ENCODE measurements around the gene PTCD2. TPM values are rescaled to one million over a fixed set of nuclear protein-coding genes. Genes with fewer than 3 reads are reported as not detected.
A peak's percentile ranks its signal among the peaks of the same experiment; 100 is the strongest.
"Not testable (repeated sequence)": the region's sequence is repeated elsewhere in the genome, so short reads cannot be mapped to it uniquely, and the experiment has no call there.

PTCD2 gene
- total RNA-seq, 6 experiments from 2014 or later, result 4.3 to 8.5 (median 6.7) TPM

DNA sequence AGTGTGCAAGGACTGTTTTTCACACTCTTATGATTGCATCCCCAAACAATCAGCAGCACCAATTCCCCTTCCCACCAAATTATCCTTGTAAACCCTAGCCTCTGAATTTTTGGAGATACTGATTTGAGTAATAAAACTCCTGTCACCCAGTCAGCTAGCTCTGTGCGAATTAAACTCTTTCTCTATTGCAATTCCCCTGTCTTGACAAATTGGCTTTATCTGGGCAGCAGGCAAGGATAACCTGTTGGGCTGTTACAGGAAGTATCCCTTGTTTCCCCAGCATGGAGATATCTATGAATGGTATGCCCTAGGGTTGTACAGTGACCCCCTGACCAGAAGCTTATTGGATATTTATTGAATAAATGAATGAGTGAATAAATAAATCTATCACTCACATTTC is 80.8 kb downstream of the PTCD2 start:
- H3K27me3 ChIP-seq, result no peaks in the 10 kb centered on the region
- 56% methylated on average over 1 of the region's 1 CpG for WGBS (ENCODE audit: insufficient coverage, low coverage, low lambda C conversion rate, missing lambda C conversion rate)
- no peaks in the 10 kb centered on the region for H3K4me1 ChIP-seq
- no peak for ATAC-seq
- H3K27ac ChIP-seq, result no peak overlapping the region
- DNase-seq, result no peak
- intact Hi-C loops (cut with DNase I), result no loop called here
- TF ChIP-seq, protein P1, sequence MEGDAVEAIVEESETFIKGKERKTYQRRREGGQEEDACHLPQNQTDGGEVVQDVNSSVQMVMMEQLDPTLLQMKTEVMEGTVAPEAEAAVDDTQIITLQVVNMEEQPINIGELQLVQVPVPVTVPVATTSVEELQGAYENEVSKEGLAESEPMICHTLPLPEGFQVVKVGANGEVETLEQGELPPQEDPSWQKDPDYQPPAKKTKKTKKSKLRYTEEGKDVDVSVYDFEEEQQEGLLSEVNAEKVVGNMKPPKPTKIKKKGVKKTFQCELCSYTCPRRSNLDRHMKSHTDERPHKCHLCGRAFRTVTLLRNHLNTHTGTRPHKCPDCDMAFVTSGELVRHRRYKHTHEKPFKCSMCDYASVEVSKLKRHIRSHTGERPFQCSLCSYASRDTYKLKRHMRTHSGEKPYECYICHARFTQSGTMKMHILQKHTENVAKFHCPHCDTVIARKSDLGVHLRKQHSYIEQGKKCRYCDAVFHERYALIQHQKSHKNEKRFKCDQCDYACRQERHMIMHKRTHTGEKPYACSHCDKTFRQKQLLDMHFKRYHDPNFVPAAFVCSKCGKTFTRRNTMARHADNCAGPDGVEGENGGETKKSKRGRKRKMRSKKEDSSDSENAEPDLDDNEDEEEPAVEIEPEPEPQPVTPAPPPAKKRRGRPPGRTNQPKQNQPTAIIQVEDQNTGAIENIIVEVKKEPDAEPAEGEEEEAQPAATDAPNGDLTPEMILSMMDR (IDR thresholded peaks at IDR 0.05), result no peak
- TF ChIP-seq POLR2A (IDR thresholded peaks at IDR 0.05), result no peak
- H3K36me3 ChIP-seq, result no peaks in the 10 kb centered on the region
- H3K9me3 ChIP-seq, result peaks cover 0 to 2% (median 0%) of the 10 kb centered on the region in 4 donors
- H3K4me3 ChIP-seq, result no peak overlapping the region

GRCh38 chr5:72402381-72402890 is 82.3 kb downstream of the PTCD2 start:
- no peak for DNase-seq

DNA sequence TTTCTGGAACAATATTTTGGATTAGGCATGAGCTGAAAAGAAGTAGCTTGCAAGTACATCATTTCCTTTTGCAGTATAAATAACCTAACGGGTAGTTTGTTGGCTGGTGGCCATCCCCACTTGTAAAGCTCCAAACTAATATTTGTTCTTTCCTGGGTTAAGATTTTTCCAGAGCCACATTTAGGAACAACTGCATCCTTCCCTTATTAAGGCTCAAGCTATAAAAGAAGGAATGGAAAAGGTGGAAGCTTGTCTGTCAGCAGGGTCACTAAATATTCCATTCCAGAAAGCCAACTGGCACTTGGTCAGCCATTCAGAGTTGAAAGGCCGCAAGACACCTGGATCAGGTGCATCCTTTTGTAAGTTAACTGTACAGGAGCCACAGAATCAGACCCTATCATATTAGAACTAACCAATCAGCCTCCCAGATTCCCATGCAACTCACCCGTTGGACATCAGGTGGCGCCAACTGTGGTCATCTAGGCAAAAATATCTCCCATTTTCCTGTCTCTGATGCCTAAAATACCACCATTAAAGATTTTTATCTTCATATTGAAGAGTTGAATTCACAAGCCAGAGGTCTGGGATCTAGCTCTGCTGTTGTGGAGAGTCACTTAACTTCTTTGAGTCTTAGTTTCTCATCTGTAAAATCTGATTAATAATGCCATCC is 82.9 kb downstream of the PTCD2 start:
- 42% methylated on average over 4 of the region's 4 CpGs for WGBS (ENCODE audit: insufficient coverage, low coverage, low lambda C conversion rate, missing lambda C conversion rate)
- intact Hi-C loops (cut with DNase I), result no loop called here

More at GRCh38 chr5:72402381-72402890, 82.3 kb downstream of the PTCD2 start:
- no peak overlapping the region for H3K27ac ChIP-seq
- H3K27me3 ChIP-seq, result no peaks in the 10 kb centered on the region
- H3K36me3 ChIP-seq, result no peaks in the 10 kb centered on the region
- peaks cover 0 to 2% (median 0%) of the 10 kb centered on the region in 4 donors for H3K9me3 ChIP-seq
- H3K4me1 ChIP-seq, result no peaks in the 10 kb centered on the region
- no peak for ATAC-seq
- intact Hi-C loops (cut with DNase I), result no loop called here
- H3K4me3 ChIP-seq, result no peak overlapping the region
- WGBS (ENCODE audit: insufficient coverage, low coverage, low lambda C conversion rate, missing lambda C conversion rate), result 57% methylated on average over 2 of the region's 2 CpGs
- TF ChIP-seq, protein P1 (IDR thresholded peaks at IDR 0.05), result no peak
- TF ChIP-seq POLR2A (IDR thresholded peaks at IDR 0.05), result no peak

DNA sequence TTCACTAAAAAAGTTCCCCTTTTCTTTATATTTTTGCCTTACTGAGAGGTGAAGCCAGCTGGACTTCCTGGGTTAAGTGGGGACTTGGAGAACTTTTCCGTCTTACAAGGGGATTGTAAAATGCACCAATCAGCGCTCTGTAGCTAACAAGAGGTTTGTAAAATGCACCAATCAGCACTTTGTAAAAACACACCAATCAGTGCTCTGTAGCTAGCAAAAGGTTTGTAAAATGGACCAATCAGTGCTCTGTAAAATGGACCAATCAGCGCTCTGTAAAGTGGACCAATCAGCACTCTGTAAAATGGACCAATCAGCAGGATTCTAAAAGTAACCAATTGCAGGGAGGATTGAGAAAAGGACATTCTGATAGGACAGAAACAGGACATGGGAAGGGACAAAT is 84.6 kb downstream of the PTCD2 start:
- intact Hi-C loops (cut with DNase I); H3K27me3 ChIP-seq; H3K9me3 ChIP-seq; H3K4me3 ChIP-seq; H3K36me3 ChIP-seq; ATAC-seq; H3K27ac ChIP-seq; DNase-seq; H3K4me1 ChIP-seq: not testable (repeated sequence)
- 90% methylated on average over 3 of the region's 3 CpGs for WGBS (ENCODE audit: insufficient coverage, low coverage, low lambda C conversion rate, missing lambda C conversion rate)

More for the DNA sequence above, 82.9 kb downstream of the PTCD2 start:
- no peaks in the 10 kb centered on the region for H3K9me3 ChIP-seq
- H3K4me1 ChIP-seq, result no peaks in the 10 kb centered on the region
- H3K27me3 ChIP-seq, result no peaks in the 10 kb centered on the region
- no peaks in the 10 kb centered on the region for H3K36me3 ChIP-seq
- no peak overlapping the region for H3K27ac ChIP-seq
- no peak overlapping the region for H3K4me3 ChIP-seq
- ATAC-seq (no peak), DNase-seq (no peak)
- TF ChIP-seq, protein P1 (IDR thresholded peaks at IDR 0.05), result peak in 2 of 4 donors; percentile 23 to 29
- TF ChIP-seq POLR2A (IDR thresholded peaks at IDR 0.05), result no peak

DNA sequence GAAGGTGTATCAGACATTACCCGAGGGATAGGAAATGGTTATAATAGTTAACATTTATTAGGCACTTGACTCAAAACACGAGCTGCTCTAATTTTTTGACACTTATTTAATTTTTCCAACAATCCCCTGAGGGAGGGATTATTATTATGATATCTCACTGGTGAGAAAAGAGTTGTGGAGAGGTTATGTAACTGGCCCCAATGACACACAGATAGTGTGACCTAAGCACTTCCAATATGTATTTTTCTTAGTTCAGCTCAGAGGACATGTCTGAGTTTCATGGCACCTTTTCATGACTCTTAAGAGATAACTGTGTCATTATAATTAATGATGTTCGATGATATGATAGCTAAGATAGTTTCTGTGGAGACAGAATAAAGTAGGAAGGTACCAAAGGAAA is 86.9 kb downstream of the PTCD2 start:
- Histone ChIP-seq H3K4me1 (no peaks in the 10 kb centered on the region), H3K27ac (no peak overlapping the region), H3K36me3 (no peaks in the 10 kb centered on the region), H3K27me3 (no peaks in the 10 kb centered on the region), H3K4me3 (no peak overlapping the region), H3K9me3 (no peaks in the 10 kb centered on the region)
- intact Hi-C loops (cut with DNase I), result no loop called here
- ATAC-seq, result no peak
- 36% methylated on average over 3 of the region's 3 CpGs for WGBS (ENCODE audit: insufficient coverage, low coverage, low lambda C conversion rate, missing lambda C conversion rate)
- TF ChIP-seq, protein P1 (IDR thresholded peaks at IDR 0.05), result no peak
- TF ChIP-seq POLR2A (IDR thresholded peaks at IDR 0.05), result no peak
- no peak for DNase-seq

Data from right lobe of liver (tissue), 6 donors.